SK-N-SH (cell line): Measurements from ENCODE around the gene CLIC6.

Experiments
- CTCF ChIP-seq: fragments of 200-600 bp; sonication (generic); IDR thresholded peaks from 2 replicates; pipeline ENCODE4 v1.6.1; 2017; ENCODE audit warnings: antibody characterized with exemption, mild to moderate bottlenecking, moderate library complexity
- EZH2phosphoT487 ChIP-seq: fragments of 200-600 bp; sonication (generic); IDR thresholded peaks from 2 replicates; pipeline ENCODE4 v1.6.1; 2017; ENCODE audit warnings: low read depth, mixed run types, mild to moderate bottlenecking, antibody characterized with exemption, moderate library complexity, borderline replicate concordance
- FOXM1 ChIP-seq: IDR thresholded peaks from 2 replicates; pipeline ENCODE4 v1.4.0; 2012; ENCODE audit warnings: low read depth, mild to moderate bottlenecking
- GABPA ChIP-seq: IDR thresholded peaks from 2 replicates; pipeline ENCODE4 v1.4.0; 2012; ENCODE audit warnings: low read depth, mild to moderate bottlenecking
- MAX ChIP-seq: IDR thresholded peaks from 2 replicates; pipeline ENCODE4 v1.4.0; 2012; ENCODE audit warnings: low read depth
- MXI1 ChIP-seq: IDR thresholded peaks from 2 replicates; pipeline ENCODE4 v1.6.1; 2012; ENCODE audit warnings: mild to moderate bottlenecking, low read depth, low read length, improper control_type of control experiment
- SIN3A ChIP-seq: IDR thresholded peaks from 2 replicates; pipeline ENCODE4 v1.6.1; 2012; ENCODE audit warnings: low read depth, mild to moderate bottlenecking, low read length, moderate library complexity, borderline replicate concordance
- SMC3 ChIP-seq: IDR thresholded peaks from 2 replicates; pipeline ENCODE4 v1.6.1; 2012; ENCODE audit warnings: low read depth, low read length, improper control_type of control experiment
- TAF1 ChIP-seq: IDR thresholded peaks from 2 replicates; pipeline ENCODE4 v1.6.1; 2012; ENCODE audit warnings: low read depth, mild to moderate bottlenecking, low read length, moderate library complexity, borderline replicate concordance

DNA sequence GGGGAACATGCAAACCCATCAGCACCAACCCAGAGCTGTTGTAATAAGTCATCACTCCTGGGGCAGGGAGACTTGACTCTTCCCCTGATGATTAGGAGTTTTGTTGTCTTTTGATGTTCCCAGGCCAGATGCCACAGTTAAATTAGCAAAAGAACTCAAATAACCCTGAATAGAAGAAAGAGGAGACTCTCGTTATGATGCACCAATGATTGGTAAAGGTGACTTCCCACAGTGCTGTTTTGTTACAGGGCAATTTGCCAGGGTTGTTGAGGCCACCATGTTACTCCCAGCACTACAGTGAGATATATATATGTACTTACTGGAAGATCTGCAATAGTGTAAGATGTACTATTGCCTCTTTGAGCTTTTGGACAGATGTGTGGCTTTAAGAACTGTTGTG, 29.5 kb upstream of the CLIC6 start:
- no peak for TF ChIP-seq CTCF
- no peak for TF ChIP-seq FOXM1
- no peak for TF ChIP-seq EZH2phosphoT487
- no peak for TF ChIP-seq MAX
- TF ChIP-seq MXI1 = no peak
- no peak for TF ChIP-seq SMC3
- TF ChIP-seq SIN3A = no peak
- TF ChIP-seq GABPA = no peak
- no peak for TF ChIP-seq TAF1
